Thyroid gland (tissue), 4 donors: ENCODE data around the gene WWC2.

Experiments used
- POLR2A ChIP-seq, 2 donors: fragments of 450-650 bp; IDR thresholded peaks; one replicate each; pipeline ENCODE4 v1.6.1; 2017; ENCODE audit warnings: antibody characterized with exemption in 2 of 2, mild to moderate bottlenecking in 2 of 2, moderate library complexity in 1 of 2
- TF ChIP-seq, protein P1 (sequence below), 6 experiments: fragments of 200-600 bp in 3 of 6; fragments of 450-650 bp in 3 of 6; sonication (generic) in 3 of 6; IDR thresholded peaks; one replicate each; pipeline ENCODE4 v1.5.1; 2016 to 2019; ENCODE audit warnings: antibody characterized with exemption in 6 of 6, mild to moderate bottlenecking in 2 of 6, inconsistent platforms in 1 of 6, moderate library complexity in 1 of 6

DNA sequence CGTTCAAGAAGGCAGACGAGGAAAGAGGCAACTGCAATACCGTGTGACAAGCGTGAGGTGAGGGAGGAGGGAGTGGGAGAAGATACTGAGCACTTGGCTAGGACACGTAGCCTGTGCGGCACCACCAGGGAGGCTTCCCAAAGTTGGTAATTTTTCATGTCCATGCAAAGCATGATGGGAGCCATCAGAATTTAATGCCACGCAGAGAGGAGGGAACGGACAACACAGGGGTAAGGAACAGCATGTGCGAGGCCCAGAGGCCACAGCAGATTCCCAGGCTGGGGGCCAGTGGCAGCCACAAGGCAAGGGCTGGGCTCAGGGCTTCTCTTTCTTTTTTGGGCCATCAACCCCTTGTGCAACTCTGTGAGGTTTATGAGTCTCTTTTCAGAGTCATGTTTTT, 234.1 kb downstream of the WWC2 start:
- TF ChIP-seq, protein P1, sequence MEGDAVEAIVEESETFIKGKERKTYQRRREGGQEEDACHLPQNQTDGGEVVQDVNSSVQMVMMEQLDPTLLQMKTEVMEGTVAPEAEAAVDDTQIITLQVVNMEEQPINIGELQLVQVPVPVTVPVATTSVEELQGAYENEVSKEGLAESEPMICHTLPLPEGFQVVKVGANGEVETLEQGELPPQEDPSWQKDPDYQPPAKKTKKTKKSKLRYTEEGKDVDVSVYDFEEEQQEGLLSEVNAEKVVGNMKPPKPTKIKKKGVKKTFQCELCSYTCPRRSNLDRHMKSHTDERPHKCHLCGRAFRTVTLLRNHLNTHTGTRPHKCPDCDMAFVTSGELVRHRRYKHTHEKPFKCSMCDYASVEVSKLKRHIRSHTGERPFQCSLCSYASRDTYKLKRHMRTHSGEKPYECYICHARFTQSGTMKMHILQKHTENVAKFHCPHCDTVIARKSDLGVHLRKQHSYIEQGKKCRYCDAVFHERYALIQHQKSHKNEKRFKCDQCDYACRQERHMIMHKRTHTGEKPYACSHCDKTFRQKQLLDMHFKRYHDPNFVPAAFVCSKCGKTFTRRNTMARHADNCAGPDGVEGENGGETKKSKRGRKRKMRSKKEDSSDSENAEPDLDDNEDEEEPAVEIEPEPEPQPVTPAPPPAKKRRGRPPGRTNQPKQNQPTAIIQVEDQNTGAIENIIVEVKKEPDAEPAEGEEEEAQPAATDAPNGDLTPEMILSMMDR (IDR thresholded peaks at IDR 0.05), result no peak
- TF ChIP-seq POLR2A (IDR thresholded peaks at IDR 0.05), result no peak
